Karpas-422 (cell line): ENCODE data around the gene RNU1-3. TPM values are rescaled to one million over a fixed set of nuclear protein-coding genes. Genes with fewer than 3 reads are reported as not detected.
"Not testable (repeated sequence)": the region's sequence is repeated elsewhere in the genome, so short reads cannot be mapped to it uniquely, and the experiment has no call there.

Source experiments
- DNase-seq: peaks from one replicate; pipeline ENCODE4 v3.0.0-alpha.2; 2015
- H2AFZ ChIP-seq: fragments of 200-600 bp; sonication (generic); 2 replicates; pipeline ENCODE4 v1.6.1; 2014; ENCODE audit warnings: antibody characterized with exemption, low read length, mixed read lengths
- H3K27ac ChIP-seq: fragments of 200-600 bp; sonication (generic); 2 replicates; pipeline ENCODE4 v1.5.1; 2014; ENCODE audit warnings: mild to moderate bottlenecking, low read length, moderate library complexity
- H3K27me3 ChIP-seq: fragments of 200-600 bp; sonication (generic); 2 replicates; pipeline ENCODE4 v1.6.1; 2014; ENCODE audit warnings: low read length, mixed read lengths
- H3K36me3 ChIP-seq: fragments of 200-600 bp; sonication (generic); 2 replicates; pipeline ENCODE4 v1.6.1; 2014; ENCODE audit warnings: low read length, mixed read lengths; ENCODE audit not compliant: insufficient read depth
- H3K4me1 ChIP-seq: fragments of 200-600 bp; sonication (generic); 2 replicates; pipeline ENCODE4 v1.6.1; 2014; ENCODE audit warnings: mild to moderate bottlenecking, low read length, mixed read lengths
- H3K4me2 ChIP-seq: fragments of 200-600 bp; sonication (generic); 2 replicates; pipeline ENCODE4 v1.6.1; 2014; ENCODE audit warnings: low read length, low read depth, mild to moderate bottlenecking; ENCODE audit not compliant: poor library complexity, severe bottlenecking
- H3K4me3 ChIP-seq: fragments of 200-600 bp; sonication (generic); 2 replicates; pipeline ENCODE4 v1.5.1; 2014; ENCODE audit warnings: mild to moderate bottlenecking, antibody characterized with exemption, low read length, mixed read lengths
- H3K79me2 ChIP-seq: fragments of 200-600 bp; sonication (generic); 2 replicates; pipeline ENCODE4 v1.6.1; 2014; ENCODE audit warnings: mild to moderate bottlenecking, low read length, mixed read lengths
- H3K9ac ChIP-seq: fragments of 200-600 bp; sonication (generic); 2 replicates; pipeline ENCODE4 v1.6.0; 2014; ENCODE audit warnings: low read length
- H3K9me2 ChIP-seq: fragments of 200-600 bp; sonication (generic), shearing (Covaris generic); replicated peaks from 2 replicates; pipeline ENCODE4 v1.6.0; 2014; ENCODE audit warnings: mild to moderate bottlenecking, low read length, moderate library complexity; ENCODE audit not compliant: insufficient read depth
- H3K9me3 ChIP-seq: fragments of 300-700, 200-600 bp; sonication (generic); 2 replicates; pipeline ENCODE4 v1.6.1; 2014; ENCODE audit warnings: low read length, mixed read lengths
- H4K20me1 ChIP-seq: fragments of 200-600 bp; sonication (generic); 2 replicates; pipeline ENCODE4 v1.6.1; 2014; ENCODE audit warnings: mild to moderate bottlenecking, antibody characterized with exemption, low read length, low read depth; ENCODE audit not compliant: insufficient read depth
- total RNA-seq: library from RNA; depleted of rRNA; stranded (reverse); fragments of >200 nt; shearing (Covaris generic); gene quantifications from 2 replicates; pipeline ENCODE4 v1.2.3, GENCODE V29; 2014; ENCODE audit warnings: low replicate concordance

The RNU1-3 gene
- total RNA-seq, 1 experiment from 2014 or later, result under 0.01 TPM

GRCh38 chr1:16630661-16631247 lies 36.0 kb downstream of the RNU1-3 start:
- no peaks in the 10 kb centered on the region for H4K20me1 ChIP-seq
- no peaks in the 10 kb centered on the region for H3K36me3 ChIP-seq
- H3K4me3 ChIP-seq, result no peak overlapping the region
- H3K9me3 ChIP-seq, result no peaks in the 10 kb centered on the region
- no peak for DNase-seq
- H3K27ac ChIP-seq, result no peak overlapping the region
- H3K9ac ChIP-seq, result no peak overlapping the region
- H3K9me2 ChIP-seq, result no peaks in the 10 kb centered on the region
- no peaks in the 10 kb centered on the region for H3K27me3 ChIP-seq
- H2AFZ ChIP-seq, result no peak overlapping the region
- no peaks in the 10 kb centered on the region for H3K4me1 ChIP-seq
- no peak overlapping the region for H3K4me2 ChIP-seq
- peaks cover 12% of the 10 kb centered on the region for H3K79me2 ChIP-seq

GRCh38 chr1:16629916-16630530 lies 36.7 kb downstream of the RNU1-3 start:
- not testable (repeated sequence) for H3K79me2 ChIP-seq, H3K4me1 ChIP-seq, H3K36me3 ChIP-seq, H2AFZ ChIP-seq, DNase-seq, H3K9ac ChIP-seq, H3K27me3 ChIP-seq, H3K4me3 ChIP-seq, H3K9me2 ChIP-seq, H3K4me2 ChIP-seq, H3K27ac ChIP-seq, H4K20me1 ChIP-seq, H3K9me3 ChIP-seq

- no peaks in the 10 kb centered on the region for H4K20me1 ChIP-seq
- DNase-seq, result no peak
- no peaks in the 10 kb centered on the region for H3K79me2 ChIP-seq
- no peaks in the 10 kb centered on the region for H3K9me2 ChIP-seq
- peaks cover 10% of the 10 kb centered on the region for H3K4me1 ChIP-seq
- no peaks in the 10 kb centered on the region for H3K9me3 ChIP-seq
- no peak overlapping the region for H3K4me3 ChIP-seq
- no peak overlapping the region for H3K4me2 ChIP-seq
- no peak overlapping the region for H3K9ac ChIP-seq
- H2AFZ ChIP-seq, result no peak overlapping the region
- no peaks in the 10 kb centered on the region for H3K27me3 ChIP-seq
- H3K27ac ChIP-seq, result no peak overlapping the region
- no peaks in the 10 kb centered on the region for H3K36me3 ChIP-seq
These were observed 38.2 kb downstream of the RNU1-3 start for GRCh38 chr1:16628361-16629111.

GRCh38 chr1:16626409-16626983 lies 40.3 kb downstream of the RNU1-3 start:
- not testable (repeated sequence) for H3K9me2 ChIP-seq, H3K9me3 ChIP-seq, H3K9ac ChIP-seq, H3K79me2 ChIP-seq, H4K20me1 ChIP-seq, H3K4me2 ChIP-seq, H3K4me3 ChIP-seq, DNase-seq, H3K36me3 ChIP-seq, H2AFZ ChIP-seq, H3K27me3 ChIP-seq, H3K4me1 ChIP-seq, H3K27ac ChIP-seq

GRCh38 chr1:16625497-16626408 lies 41.0 kb downstream of the RNU1-3 start:
- Histone ChIP-seq H4K20me1 (no peaks in the 10 kb centered on the region), H3K27ac (no peak overlapping the region), H3K4me1 (peaks cover 10% of the 10 kb centered on the region), H3K9me3 (no peaks in the 10 kb centered on the region), H3K79me2 (no peaks in the 10 kb centered on the region), H3K9me2 (no peaks in the 10 kb centered on the region), H2AFZ (no peak overlapping the region), H3K4me3 (no peak overlapping the region), H3K36me3 (no peaks in the 10 kb centered on the region), H3K9ac (no peak overlapping the region), H3K4me2 (no peak overlapping the region), H3K27me3 (no peaks in the 10 kb centered on the region)
- no peak for DNase-seq

GRCh38 chr1:16623812-16624719 lies 42.7 kb downstream of the RNU1-3 start:
- H3K9me3 ChIP-seq, H3K4me2 ChIP-seq, H3K4me3 ChIP-seq, H3K4me1 ChIP-seq, H2AFZ ChIP-seq, H3K9me2 ChIP-seq, H3K27me3 ChIP-seq, H3K79me2 ChIP-seq, H4K20me1 ChIP-seq, H3K36me3 ChIP-seq: not testable (repeated sequence)
- Histone ChIP-seq H3K27ac (peak overlapping the region; percentile 47), H3K9ac (peak overlapping the region; percentile 6; the same call in 1 of the 2 replicates)
- peak; percentile 78 for DNase-seq

- H3K36me3 ChIP-seq, H2AFZ ChIP-seq, H3K9ac ChIP-seq, H3K79me2 ChIP-seq, H3K4me3 ChIP-seq, DNase-seq, H3K4me2 ChIP-seq, H4K20me1 ChIP-seq, H3K4me1 ChIP-seq, H3K9me2 ChIP-seq, H3K27ac ChIP-seq, H3K9me3 ChIP-seq, H3K27me3 ChIP-seq: not testable (repeated sequence)
These were observed 43.4 kb downstream of the RNU1-3 start for GRCh38 chr1:16623337-16623736.
